Upper lobe of left lung (tissue), 6 donors: Measurements from ENCODE around the gene DNAJB13. TPM values are rescaled to one million over a fixed set of nuclear protein-coding genes. Genes with fewer than 3 reads are reported as not detected.
A peak's percentile ranks its signal among the peaks of the same experiment; 100 is the strongest.

Source experiments
- ATAC-seq, 2 donors: fragments of 200-7000 bp; cut with Tn5 transposase; one replicate each; pipeline ENCODE4 v1.9.1; 2022; ENCODE audit warnings: mild to moderate bottlenecking in 2 of 2, moderate library complexity in 2 of 2; ENCODE audit not compliant: low FRiP score in 2 of 2
- DNase-seq, 2 donors: peaks; one replicate each; pipeline ENCODE4 v3.0.0-alpha.2; 2019 to 2020
- H3K27ac ChIP-seq, 4 donors: fragments of 200-600 bp; sonication (generic); one replicate each; pipeline ENCODE4 v1.5.1; 2016 to 2019
- H3K27me3 ChIP-seq, 4 donors: fragments of 200-600 bp; sonication (generic); one replicate each; pipeline ENCODE4 v1.5.1; 2017 to 2019
- H3K36me3 ChIP-seq, 4 donors: fragments of 200-600 bp; sonication (generic); one replicate each; pipeline ENCODE4 v1.5.1; 2016 to 2019
- H3K4me1 ChIP-seq, 4 donors: fragments of 200-600 bp; sonication (generic); one replicate each; pipeline ENCODE4 v1.5.1; 2018 to 2019
- H3K4me3 ChIP-seq, 4 donors: fragments of 200-600 bp; sonication (generic); one replicate each; pipeline ENCODE4 v1.5.1; 2017 to 2019; ENCODE audit warnings: mild to moderate bottlenecking in 2 of 4, moderate library complexity in 1 of 4
- H3K9me3 ChIP-seq, 4 donors: fragments of 200-600 bp; sonication (generic); one replicate each; pipeline ENCODE4 v1.5.1; 2018 to 2019
- EP300 ChIP-seq, 4 donors: sonication (generic); formaldehyde crosslinking; IDR thresholded peaks; one replicate each; pipeline ENCODE4 v1.5.1; 2017; ENCODE audit warnings: antibody characterized with exemption in 4 of 4, control low read depth in 2 of 4
- POLR2A ChIP-seq, 4 donors: fragments of 450-650 bp; IDR thresholded peaks; one replicate each; pipeline ENCODE4 v1.5.1; 2016 to 2017; ENCODE audit warnings: antibody characterized with exemption in 4 of 4, mild to moderate bottlenecking in 2 of 4
- POLR2AphosphoS5 ChIP-seq, 2 donors: sonication (generic); formaldehyde crosslinking; IDR thresholded peaks; one replicate each; pipeline ENCODE4 v1.5.1; 2017; ENCODE audit warnings: antibody characterized with exemption in 2 of 2
- WGBS, 2 donors: methylation state at CpG; one replicate each; pipeline ENCODE4 v1.1.5; 2017 to 2018; 5-methylcytosine and 5-hydroxymethylcytosine counted together
- total RNA-seq, 6 donors: library from RNA; depleted of rRNA in 4 of 6; stranded (reverse); fragments of >200 nt in 4 of 6; gene quantifications; one replicate each; pipeline versions ENCODE4 v1.1.0 to v1.2.1, GENCODE V29; 2016 to 2021
- TF ChIP-seq, protein P1 (sequence below), 6 experiments: fragments of 450-650 bp in 4 of 6; fragments of 200-600 bp in 2 of 6; sonication (generic) in 2 of 6; IDR thresholded peaks; one replicate each; pipeline ENCODE4 v1.5.1; 2016 to 2019; ENCODE audit warnings: antibody characterized with exemption in 6 of 6
- donor health status: DM: no; HTN: no; CAD: no; lungs with moderate emphysema.
- donor health status: DM: no; HTN: yes; CAD: no; lungs with severe emphysema.

The DNAJB13 gene
- total RNA-seq, 6 donors from 2014 or later = 0.49 to 16.5 (median 6.3) TPM

DNA sequence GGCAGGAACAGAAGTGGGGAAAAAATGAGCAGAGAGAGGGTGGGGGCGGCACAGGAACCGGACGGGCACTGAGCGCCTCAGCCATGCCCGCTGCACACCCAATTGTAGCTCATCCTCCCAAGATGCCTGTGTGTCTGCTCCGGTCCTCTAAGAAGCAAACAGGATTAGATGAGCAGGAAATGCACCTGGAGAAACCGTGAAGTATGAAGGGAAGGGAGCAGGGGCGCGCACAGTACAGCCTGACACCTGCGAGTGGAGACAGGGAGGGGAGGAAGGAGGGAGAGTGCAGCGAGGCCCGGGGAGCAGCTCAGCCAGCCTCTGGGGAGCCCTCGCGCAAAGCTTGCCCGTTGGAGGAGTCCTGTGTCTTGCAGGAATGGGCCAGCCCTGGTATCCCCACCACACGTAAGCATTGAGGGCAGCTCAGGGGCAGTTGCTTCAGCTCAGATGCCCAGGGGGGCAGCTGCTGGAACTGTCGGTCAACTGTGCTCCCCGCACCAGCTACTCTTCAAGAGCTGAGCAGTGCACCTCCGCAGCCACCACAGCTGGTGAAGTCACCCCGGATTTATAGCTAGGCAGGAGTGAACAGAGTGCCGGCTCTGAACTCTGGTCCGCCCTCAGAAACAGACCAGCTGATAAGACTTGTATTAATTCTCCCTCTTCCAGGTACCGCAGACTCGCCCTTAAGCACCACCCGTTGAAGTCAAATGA, 7.0 kb downstream of the DNAJB13 start:
- no peaks in the 10 kb centered on the region for H3K9me3 ChIP-seq
- ATAC-seq (peak in 1 of 2 donors; percentile 16), DNase-seq (no peak)
- no peak overlapping the region for H3K27ac ChIP-seq
- H3K4me1 ChIP-seq = no peaks in the 10 kb centered on the region
- no peaks in the 10 kb centered on the region for H3K27me3 ChIP-seq
- no peaks in the 10 kb centered on the region for H3K36me3 ChIP-seq
- WGBS, 2 donors = 67 to 83% methylated on average over 21 to 25 of the region's 25 CpGs
- TF ChIP-seq POLR2AphosphoS5 (IDR thresholded peaks at IDR 0.05) (no peak), POLR2A (IDR thresholded peaks at IDR 0.05) (no peak), EP300 (IDR thresholded peaks at IDR 0.05) (no peak)
- TF ChIP-seq, protein P1, sequence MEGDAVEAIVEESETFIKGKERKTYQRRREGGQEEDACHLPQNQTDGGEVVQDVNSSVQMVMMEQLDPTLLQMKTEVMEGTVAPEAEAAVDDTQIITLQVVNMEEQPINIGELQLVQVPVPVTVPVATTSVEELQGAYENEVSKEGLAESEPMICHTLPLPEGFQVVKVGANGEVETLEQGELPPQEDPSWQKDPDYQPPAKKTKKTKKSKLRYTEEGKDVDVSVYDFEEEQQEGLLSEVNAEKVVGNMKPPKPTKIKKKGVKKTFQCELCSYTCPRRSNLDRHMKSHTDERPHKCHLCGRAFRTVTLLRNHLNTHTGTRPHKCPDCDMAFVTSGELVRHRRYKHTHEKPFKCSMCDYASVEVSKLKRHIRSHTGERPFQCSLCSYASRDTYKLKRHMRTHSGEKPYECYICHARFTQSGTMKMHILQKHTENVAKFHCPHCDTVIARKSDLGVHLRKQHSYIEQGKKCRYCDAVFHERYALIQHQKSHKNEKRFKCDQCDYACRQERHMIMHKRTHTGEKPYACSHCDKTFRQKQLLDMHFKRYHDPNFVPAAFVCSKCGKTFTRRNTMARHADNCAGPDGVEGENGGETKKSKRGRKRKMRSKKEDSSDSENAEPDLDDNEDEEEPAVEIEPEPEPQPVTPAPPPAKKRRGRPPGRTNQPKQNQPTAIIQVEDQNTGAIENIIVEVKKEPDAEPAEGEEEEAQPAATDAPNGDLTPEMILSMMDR (IDR thresholded peaks at IDR 0.05) = no peak
- H3K4me3 ChIP-seq = no peak overlapping the region

DNA sequence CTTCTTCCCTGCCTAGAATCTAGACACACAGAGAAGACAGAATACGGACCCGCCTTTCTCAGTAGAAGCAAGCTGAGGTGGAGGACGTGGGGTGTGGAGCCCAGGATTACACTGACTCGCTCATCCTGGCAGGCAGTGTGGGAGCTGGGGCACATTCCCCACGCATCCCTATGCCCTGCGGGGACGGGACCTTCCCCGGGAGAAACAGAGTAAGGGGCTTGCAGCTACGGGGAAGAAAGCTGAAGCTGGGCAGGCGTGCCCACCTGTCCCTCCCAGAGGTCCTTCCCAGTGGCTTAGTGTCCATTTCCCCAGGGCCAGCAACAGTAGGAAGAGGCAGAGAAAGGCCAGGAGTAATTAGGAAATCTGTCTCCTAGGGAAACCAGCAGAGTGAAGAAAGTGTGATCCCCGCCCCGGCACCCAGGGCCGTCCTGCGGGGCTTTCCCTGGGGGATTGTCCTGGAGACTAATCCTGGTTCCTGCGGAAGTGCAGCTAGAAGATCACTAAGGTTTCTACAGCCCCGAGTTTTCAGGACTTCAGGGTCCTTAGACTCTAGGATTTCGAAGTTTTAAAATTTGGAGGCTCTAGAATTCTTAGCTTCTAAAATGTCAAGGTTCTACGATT, 7.8 kb downstream of the DNAJB13 start:
- Histone ChIP-seq H3K36me3 (no peaks in the 10 kb centered on the region), H3K4me1 (no peaks in the 10 kb centered on the region), H3K27ac (no peak overlapping the region), H3K4me3 (no peak overlapping the region), H3K9me3 (no peaks in the 10 kb centered on the region), H3K27me3 (no peaks in the 10 kb centered on the region)
- WGBS, 2 donors = 84 to 90% methylated on average over 18 of the region's 18 CpGs
- DNase-seq (no peak), ATAC-seq (no peak)
- no peak for TF ChIP-seq EP300 (IDR thresholded peaks at IDR 0.05)
- no peak for TF ChIP-seq POLR2AphosphoS5 (IDR thresholded peaks at IDR 0.05)
- TF ChIP-seq, protein P1 (IDR thresholded peaks at IDR 0.05) = no peak
- no peak for TF ChIP-seq POLR2A (IDR thresholded peaks at IDR 0.05)

DNA sequence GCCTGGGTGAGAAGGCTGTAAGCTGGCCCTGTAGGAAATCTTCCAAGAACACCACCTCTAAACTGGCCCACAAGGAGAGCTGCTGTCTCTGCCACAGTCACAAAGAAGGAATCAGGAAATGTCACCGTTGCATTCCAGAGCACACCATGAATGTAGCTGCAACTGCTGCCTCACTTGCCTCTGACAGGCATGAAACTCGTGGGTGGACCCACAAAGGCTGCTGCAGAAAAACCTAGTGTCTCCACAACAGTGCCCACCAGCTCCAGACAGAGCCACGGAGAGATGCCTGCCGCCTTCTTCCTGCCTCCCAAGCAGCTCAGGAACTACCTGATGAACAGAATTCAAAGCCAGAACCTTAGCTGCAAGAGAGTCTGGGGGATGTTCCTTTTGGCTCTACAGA, 10.5 kb downstream of the DNAJB13 start:
- TF ChIP-seq, protein P1 (IDR thresholded peaks at IDR 0.05) = no peak
- no peak for TF ChIP-seq POLR2A (IDR thresholded peaks at IDR 0.05)
- TF ChIP-seq POLR2AphosphoS5 (IDR thresholded peaks at IDR 0.05) = no peak
- no peak for TF ChIP-seq EP300 (IDR thresholded peaks at IDR 0.05)
- no peak overlapping the region for H3K27ac ChIP-seq
- no peaks in the 10 kb centered on the region for H3K36me3 ChIP-seq
- H3K27me3 ChIP-seq = no peaks in the 10 kb centered on the region
- DNase-seq (no peak), ATAC-seq (no peak)
- H3K4me1 ChIP-seq = peaks cover 0 to 13% (median 6%) of the 10 kb centered on the region in 4 donors
- no peak overlapping the region for H3K4me3 ChIP-seq
- H3K9me3 ChIP-seq = no peaks in the 10 kb centered on the region
- WGBS, 2 donors = 55 to 64% methylated on average over 4 of the region's 4 CpGs

DNA sequence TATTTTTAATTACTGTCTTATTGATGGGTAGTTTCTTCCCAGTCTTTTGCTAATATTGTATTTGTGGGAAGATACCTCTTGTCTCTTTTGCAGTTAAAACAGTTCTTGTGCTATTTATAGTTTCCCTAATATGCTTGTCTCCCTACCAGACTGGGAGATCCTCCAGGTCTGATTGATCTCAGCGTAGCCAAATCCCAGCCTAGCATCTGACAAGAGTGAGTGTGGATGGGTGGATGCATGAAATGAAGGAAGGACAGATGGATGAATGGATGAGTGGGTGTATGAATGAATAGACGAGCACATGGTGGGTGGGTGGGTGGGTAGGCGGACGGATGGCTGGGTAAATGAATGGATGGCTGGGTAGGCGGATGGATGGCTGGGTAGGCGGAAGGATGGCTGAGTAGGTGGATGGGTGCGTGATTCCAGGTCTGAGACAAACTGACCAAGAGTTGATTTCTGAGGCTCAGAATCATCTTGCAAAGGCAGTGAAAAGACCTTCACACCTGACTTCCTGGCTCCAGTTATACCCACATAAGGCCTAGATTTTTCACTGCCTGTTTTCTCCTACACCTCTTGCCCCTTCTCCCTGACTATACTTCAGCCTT, 11.4 kb downstream of the DNAJB13 start:
- Histone ChIP-seq H3K36me3 (no peaks in the 10 kb centered on the region), H3K9me3 (no peaks in the 10 kb centered on the region), H3K4me1 (peaks cover 0 to 13% (median 6%) of the 10 kb centered on the region in 4 donors), H3K27me3 (no peaks in the 10 kb centered on the region), H3K27ac (no peak overlapping the region), H3K4me3 (no peak overlapping the region)
- ATAC-seq (no peak), DNase-seq (no peak)
- 76 to 81% methylated on average over 7 of the region's 7 CpGs for WGBS, 2 donors
- no peak for TF ChIP-seq POLR2AphosphoS5 (IDR thresholded peaks at IDR 0.05)
- TF ChIP-seq POLR2A (IDR thresholded peaks at IDR 0.05) = no peak
- TF ChIP-seq, protein P1 (IDR thresholded peaks at IDR 0.05) = no peak
- no peak for TF ChIP-seq EP300 (IDR thresholded peaks at IDR 0.05)
